A549 (cell line): Measurements from ENCODE around the gene ZNF605.

Experiments
- CBX8 ChIP-seq: fragments of 200-600 bp; sonication (generic); IDR thresholded peaks from 2 replicates; pipeline ENCODE4 v1.6.1; 2016
- FOSL2 ChIP-seq, 2 experiments: fragments of 450-650 bp in 1 of 2; fragments of >200 bp in 1 of 2; sonication (Bioruptor Twin) in 1 of 2; formaldehyde crosslinking; IDR thresholded peaks; 2 replicates each; pipeline versions ENCODE4 v1.5.0 to v1.6.1; 2016 to 2020; ENCODE audit warnings: mild to moderate bottlenecking in 1 of 2, moderate library complexity in 1 of 2
- HOXA7 ChIP-seq: fragments of 250-450 bp; sonication (Bioruptor Pico); IDR thresholded peaks from 2 replicates; pipeline ENCODE4 v1.5.0; 2020; ENCODE audit warnings: mild to moderate bottlenecking, moderate library complexity
- MYC ChIP-seq: IDR thresholded peaks from 2 replicates; pipeline ENCODE4 v1.6.1; 2012; ENCODE audit warnings: mild to moderate bottlenecking, inconsistent platforms, low read length, improper control_type of control experiment, borderline replicate concordance
- POLR2A ChIP-seq: IDR thresholded peaks from 2 replicates; pipeline ENCODE4 v1.6.1; 2012; ENCODE audit warnings: mild to moderate bottlenecking, low read length
- TF ChIP-seq, protein P1 (sequence below): fragments of >200 bp; sonication (Bioruptor Twin); formaldehyde crosslinking; IDR thresholded peaks from 3 replicates; pipeline ENCODE4 v1.5.1; 2016
- TF ChIP-seq, protein P2 (sequence below): fragments of 200-600 bp; sonication (generic); IDR thresholded peaks from 2 replicates; pipeline ENCODE4 v1.6.1; 2016; ENCODE audit warnings: antibody characterized with exemption, mild to moderate bottlenecking, moderate library complexity

DNA sequence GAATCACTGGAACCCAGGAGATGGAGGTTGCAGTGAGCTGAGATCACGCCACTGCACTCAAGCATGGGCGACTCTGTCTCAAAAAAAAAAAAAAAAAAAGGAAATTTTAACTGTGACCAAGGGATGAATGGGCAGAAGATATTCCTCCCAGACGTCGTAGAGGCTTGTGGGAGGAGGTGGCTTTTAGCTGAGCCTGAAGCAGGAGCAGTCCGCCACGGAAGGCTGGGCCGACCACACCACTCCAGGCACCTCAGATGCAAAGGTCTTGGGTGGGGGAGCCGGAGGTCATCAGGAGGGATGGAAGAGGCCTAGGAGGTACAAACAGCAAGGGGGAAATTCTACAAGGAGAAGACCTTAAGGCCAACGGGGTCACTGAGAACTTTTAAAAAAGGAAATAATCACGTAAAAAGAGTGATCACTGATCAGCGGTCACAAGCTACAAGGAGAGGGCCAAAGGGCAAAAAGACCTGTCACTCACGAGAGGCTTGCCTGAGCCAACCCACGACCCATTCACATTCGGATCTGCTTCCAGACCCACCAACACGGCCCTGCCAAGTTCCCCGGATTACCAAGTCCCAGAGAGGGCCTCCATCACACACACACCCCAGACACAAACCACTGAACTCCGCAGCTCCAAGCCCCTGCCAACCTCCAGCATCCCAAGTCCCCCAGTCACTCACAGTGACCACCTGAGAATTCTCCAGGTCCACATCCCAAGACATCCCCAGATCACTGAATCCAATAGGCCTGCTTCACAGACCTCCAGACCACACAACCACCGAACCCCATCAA lies 3.5 kb downstream of the ZNF605 start:
- no peak for TF ChIP-seq POLR2A
- no peak for TF ChIP-seq MYC
- TF ChIP-seq, protein P1, sequence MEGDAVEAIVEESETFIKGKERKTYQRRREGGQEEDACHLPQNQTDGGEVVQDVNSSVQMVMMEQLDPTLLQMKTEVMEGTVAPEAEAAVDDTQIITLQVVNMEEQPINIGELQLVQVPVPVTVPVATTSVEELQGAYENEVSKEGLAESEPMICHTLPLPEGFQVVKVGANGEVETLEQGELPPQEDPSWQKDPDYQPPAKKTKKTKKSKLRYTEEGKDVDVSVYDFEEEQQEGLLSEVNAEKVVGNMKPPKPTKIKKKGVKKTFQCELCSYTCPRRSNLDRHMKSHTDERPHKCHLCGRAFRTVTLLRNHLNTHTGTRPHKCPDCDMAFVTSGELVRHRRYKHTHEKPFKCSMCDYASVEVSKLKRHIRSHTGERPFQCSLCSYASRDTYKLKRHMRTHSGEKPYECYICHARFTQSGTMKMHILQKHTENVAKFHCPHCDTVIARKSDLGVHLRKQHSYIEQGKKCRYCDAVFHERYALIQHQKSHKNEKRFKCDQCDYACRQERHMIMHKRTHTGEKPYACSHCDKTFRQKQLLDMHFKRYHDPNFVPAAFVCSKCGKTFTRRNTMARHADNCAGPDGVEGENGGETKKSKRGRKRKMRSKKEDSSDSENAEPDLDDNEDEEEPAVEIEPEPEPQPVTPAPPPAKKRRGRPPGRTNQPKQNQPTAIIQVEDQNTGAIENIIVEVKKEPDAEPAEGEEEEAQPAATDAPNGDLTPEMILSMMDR, result no peak
- no peak for TF ChIP-seq FOSL2 (IDR thresholded peaks at IDR 0.05)
- no peak for TF ChIP-seq FOSL2 (CRISPR knock-in tag; IDR thresholded peaks at IDR 0.05)
- TF ChIP-seq, protein P2, sequence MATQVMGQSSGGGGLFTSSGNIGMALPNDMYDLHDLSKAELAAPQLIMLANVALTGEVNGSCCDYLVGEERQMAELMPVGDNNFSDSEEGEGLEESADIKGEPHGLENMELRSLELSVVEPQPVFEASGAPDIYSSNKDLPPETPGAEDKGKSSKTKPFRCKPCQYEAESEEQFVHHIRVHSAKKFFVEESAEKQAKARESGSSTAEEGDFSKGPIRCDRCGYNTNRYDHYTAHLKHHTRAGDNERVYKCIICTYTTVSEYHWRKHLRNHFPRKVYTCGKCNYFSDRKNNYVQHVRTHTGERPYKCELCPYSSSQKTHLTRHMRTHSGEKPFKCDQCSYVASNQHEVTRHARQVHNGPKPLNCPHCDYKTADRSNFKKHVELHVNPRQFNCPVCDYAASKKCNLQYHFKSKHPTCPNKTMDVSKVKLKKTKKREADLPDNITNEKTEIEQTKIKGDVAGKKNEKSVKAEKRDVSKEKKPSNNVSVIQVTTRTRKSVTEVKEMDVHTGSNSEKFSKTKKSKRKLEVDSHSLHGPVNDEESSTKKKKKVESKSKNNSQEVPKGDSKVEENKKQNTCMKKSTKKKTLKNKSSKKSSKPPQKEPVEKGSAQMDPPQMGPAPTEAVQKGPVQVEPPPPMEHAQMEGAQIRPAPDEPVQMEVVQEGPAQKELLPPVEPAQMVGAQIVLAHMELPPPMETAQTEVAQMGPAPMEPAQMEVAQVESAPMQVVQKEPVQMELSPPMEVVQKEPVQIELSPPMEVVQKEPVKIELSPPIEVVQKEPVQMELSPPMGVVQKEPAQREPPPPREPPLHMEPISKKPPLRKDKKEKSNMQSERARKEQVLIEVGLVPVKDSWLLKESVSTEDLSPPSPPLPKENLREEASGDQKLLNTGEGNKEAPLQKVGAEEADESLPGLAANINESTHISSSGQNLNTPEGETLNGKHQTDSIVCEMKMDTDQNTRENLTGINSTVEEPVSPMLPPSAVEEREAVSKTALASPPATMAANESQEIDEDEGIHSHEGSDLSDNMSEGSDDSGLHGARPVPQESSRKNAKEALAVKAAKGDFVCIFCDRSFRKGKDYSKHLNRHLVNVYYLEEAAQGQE, result no peak
- TF ChIP-seq CBX8, result no peak
- TF ChIP-seq HOXA7, result no peak
